A673 (cell line): ENCODE data around the gene ZFHX2.

ENCODE experiments used
- CTCF ChIP-seq: fragments of 300-800, 200-600 bp; sonication (generic); conservative IDR thresholded peaks from 2 replicates; pipeline ENCODE4 v1.5.1; 2017; ENCODE audit warnings: low read depth, mild to moderate bottlenecking, antibody characterized with exemption, low read length, moderate library complexity, mixed read lengths
- EZH2 ChIP-seq: fragments of 200-600 bp; sonication (generic); IDR thresholded peaks from 2 replicates; pipeline ENCODE4 v1.6.1; 2017; ENCODE audit warnings: borderline replicate concordance, low read depth, mild to moderate bottlenecking, mixed read lengths, antibody characterized with exemption, low read length; ENCODE audit not compliant: poor library complexity, severe bottlenecking

DNA sequence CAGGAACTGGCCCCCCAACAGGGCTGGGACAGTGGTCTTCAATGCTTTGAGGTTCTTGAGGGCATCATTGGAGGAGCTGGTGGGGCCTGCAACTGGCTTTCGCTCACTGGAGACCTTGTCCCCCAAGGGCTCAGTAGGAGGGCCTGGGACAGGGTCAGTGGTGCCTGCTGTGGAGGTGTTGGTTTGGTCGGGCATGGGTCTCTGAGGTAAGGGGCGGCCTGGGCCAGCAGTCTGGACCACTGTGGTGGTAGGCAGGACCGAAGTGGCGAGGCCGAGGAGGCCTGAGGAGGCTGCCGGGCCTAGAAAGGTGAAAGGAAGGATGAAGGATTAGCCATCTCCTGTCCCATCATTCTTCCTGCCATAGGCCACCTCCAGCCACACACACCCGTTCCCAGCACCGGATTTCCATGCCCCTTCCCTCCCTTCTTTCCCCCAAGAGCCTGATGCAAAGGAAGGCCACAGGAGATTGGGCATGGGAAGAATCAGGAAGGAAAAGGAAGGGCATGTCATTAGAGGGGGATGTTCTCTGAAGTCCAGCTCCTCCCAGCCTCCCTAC lies 28.8 kb downstream of the ZFHX2 start:
- TF ChIP-seq CTCF (no peak), EZH2 (no peak)
